DMS53 (cell line): ENCODE results near the gene ISLR.

Experiments used
- DNase-seq: peaks from one replicate; lab custom pipeline; 2025; lab: John Stamatoyannopoulos, UW

The ISLR gene

GRCh38 chr15:74173380-74174218, at the start of gene ISLR:
TSS of gene ISLR (plus strand) at chr15:74173710. CDS start at chr15:74174859, 1,149 bp downstream.
- DNase-seq: no peak

GRCh38 chr15:74124196-74124595, 49.3 kb upstream of the ISLR start:
- DNase-seq: no peak

- DNase-seq: no peak
Observed at GRCh38 chr15:74124759-74125158, 48.8 kb upstream of the ISLR start.

GRCh38 chr15:74127255-74127953, 46.1 kb upstream of the ISLR start:
- peak; percentile 87 for DNase-seq

GRCh38 chr15:74127954-74128784, 45.3 kb upstream of the ISLR start:
- DNase-seq: peak; percentile 58

GRCh38 chr15:74128785-74129585, 44.5 kb upstream of the ISLR start:
- peak; percentile 46 for DNase-seq

- DNase-seq: peak; percentile 60
Observed at GRCh38 chr15:74129586-74130154, 43.8 kb upstream of the ISLR start.

GRCh38 chr15:74130155-74130848, 43.2 kb upstream of the ISLR start, which contains the start of gene ISLR2:
TSS of gene ISLR2 (plus strand) at chr15:74130586. CDS start at chr15:74132755, 2,169 bp downstream.
- peak; percentile 46 for DNase-seq

- no peak for DNase-seq
Observed at GRCh38 chr15:74130849-74131627, 42.5 kb upstream of the ISLR start.

- peak; percentile 24 for DNase-seq
Observed at GRCh38 chr15:74131628-74132413, 41.7 kb upstream of the ISLR start.

- peak; percentile 46 for DNase-seq
Observed at GRCh38 chr15:74132681-74133651, 40.5 kb upstream of the ISLR start.

- no peak for DNase-seq
Observed at GRCh38 chr15:74133694-74134386, 39.7 kb upstream of the ISLR start.

GRCh38 chr15:74134387-74135027, 39.0 kb upstream of the ISLR start:
- peak; percentile 87 for DNase-seq

- DNase-seq: peak; percentile 46
Observed at GRCh38 chr15:74135041-74135565, 38.4 kb upstream of the ISLR start.

- no peak for DNase-seq
Observed at GRCh38 chr15:74136540-74136813, 37.0 kb upstream of the ISLR start.

GRCh38 chr15:74136814-74137536, 36.5 kb upstream of the ISLR start:
- DNase-seq: no peak
